ENCODE data around the gene POLR3H.

POLR3H gene

DNA sequence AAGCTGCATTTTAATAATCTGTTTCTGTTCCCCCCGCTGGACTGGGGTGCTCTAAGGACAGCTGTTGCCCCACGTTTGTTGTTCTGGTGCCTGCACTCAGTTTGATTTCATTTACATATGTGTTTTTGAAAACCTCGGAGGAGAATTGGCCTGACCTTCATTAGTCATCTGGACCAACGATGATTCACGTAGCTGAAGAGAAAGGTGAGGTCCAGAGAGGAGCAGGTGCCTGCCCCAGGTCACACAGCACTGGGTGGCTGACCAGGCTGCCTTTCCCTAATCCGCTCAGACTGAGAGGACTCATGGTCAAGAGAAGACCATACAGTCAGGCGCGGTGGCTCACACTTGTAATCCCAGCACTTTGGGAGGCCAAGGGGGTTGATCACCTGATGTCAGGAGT is 20.3 kb upstream of the POLR3H start:
- no peak for ATAC-seq (ENCODE audit: insufficient read depth, low read depth)
- peaks cover 20% of the 10 kb centered on the region for H3K27me3 ChIP-seq (ENCODE audit: insufficient read depth, low read length, poor library complexity)
- no peak overlapping the region for H3K4me3 ChIP-seq (ENCODE audit: low read depth in 1 of 2, low read length in 2 of 2)
- H3K9ac ChIP-seq (ENCODE audit: low read depth, low read length) = no peak overlapping the region
- H3K27ac ChIP-seq (ENCODE audit: low read length) = no peak overlapping the region
- 0 out of 2 replicates have a peak, but pooled peaks cover 3% of the 10 kb centered on the region for H4K20me1 ChIP-seq (ENCODE audit: insufficient read depth, low read length)
- DNase-seq = no peak
- H3K4me1 ChIP-seq (ENCODE audit: insufficient read depth, low read length) = no peaks in the 10 kb centered on the region
- H3K36me3 ChIP-seq (ENCODE audit: insufficient read depth, low read length) = no peaks in the 10 kb centered on the region
- H3K4me2 ChIP-seq (ENCODE audit: insufficient read depth, low read length) = no peak overlapping the region
- TF ChIP-seq EZH2 (IDR thresholded peaks at IDR 0.05; ENCODE audit: borderline replicate concordance, low read depth, low read length, severe bottlenecking) = no peak
- TF ChIP-seq, protein P1, sequence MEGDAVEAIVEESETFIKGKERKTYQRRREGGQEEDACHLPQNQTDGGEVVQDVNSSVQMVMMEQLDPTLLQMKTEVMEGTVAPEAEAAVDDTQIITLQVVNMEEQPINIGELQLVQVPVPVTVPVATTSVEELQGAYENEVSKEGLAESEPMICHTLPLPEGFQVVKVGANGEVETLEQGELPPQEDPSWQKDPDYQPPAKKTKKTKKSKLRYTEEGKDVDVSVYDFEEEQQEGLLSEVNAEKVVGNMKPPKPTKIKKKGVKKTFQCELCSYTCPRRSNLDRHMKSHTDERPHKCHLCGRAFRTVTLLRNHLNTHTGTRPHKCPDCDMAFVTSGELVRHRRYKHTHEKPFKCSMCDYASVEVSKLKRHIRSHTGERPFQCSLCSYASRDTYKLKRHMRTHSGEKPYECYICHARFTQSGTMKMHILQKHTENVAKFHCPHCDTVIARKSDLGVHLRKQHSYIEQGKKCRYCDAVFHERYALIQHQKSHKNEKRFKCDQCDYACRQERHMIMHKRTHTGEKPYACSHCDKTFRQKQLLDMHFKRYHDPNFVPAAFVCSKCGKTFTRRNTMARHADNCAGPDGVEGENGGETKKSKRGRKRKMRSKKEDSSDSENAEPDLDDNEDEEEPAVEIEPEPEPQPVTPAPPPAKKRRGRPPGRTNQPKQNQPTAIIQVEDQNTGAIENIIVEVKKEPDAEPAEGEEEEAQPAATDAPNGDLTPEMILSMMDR (IDR thresholded peaks at IDR 0.05; ENCODE audit: borderline replicate concordance, extremely low read depth, low read length, poor library complexity, severe bottlenecking) = no peak
- no peaks in the 10 kb centered on the region for H3K9me3 ChIP-seq (ENCODE audit: insufficient read depth, low read length, severe bottlenecking)
- H3K79me2 ChIP-seq (ENCODE audit: insufficient read depth, low read length) = no peaks in the 10 kb centered on the region
- H2AFZ ChIP-seq (ENCODE audit: low read depth, low read length) = no peak overlapping the region

DNA sequence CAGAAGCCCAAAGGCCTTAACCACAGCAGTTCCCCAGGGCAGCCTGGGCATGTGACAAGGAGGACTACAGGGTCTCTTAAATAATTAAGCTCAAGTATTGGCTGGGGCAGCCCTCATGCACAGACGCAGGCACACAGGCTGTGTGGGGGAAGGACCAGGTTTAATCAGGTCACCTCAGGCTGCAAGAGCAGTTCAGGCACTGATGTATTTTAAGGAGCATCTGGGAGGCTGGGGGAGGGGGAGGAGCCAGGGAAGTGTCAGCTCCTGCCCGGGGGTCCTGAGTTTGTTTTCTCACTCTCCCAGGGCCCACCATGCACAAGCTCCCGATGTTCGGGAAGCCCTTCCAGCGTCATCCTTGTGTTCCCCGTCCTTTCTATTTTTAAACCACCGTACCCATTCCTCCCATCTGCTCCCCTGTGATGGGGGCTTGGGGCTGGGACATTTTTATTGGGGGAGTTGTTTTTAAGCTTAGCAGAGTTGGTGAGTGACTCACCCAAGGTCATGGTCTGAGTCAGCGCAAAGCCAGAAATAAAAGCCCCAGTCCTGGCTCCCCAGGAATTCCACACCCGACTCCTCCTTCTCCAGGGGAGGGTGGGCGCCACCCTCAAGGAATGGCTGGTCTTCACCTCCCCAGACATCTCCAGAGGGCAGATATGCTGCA is 18.9 kb upstream of the POLR3H start:
- DNase-seq (no peak), ATAC-seq (ENCODE audit: insufficient read depth, low read depth) (no peak)
- 0 out of 2 replicates have a peak, but pooled peaks cover 3% of the 10 kb centered on the region for H4K20me1 ChIP-seq (ENCODE audit: insufficient read depth, low read length)
- H3K9ac ChIP-seq (ENCODE audit: low read depth, low read length) = no peak overlapping the region
- H3K4me1 ChIP-seq (ENCODE audit: insufficient read depth, low read length) = no peaks in the 10 kb centered on the region
- no peak overlapping the region for H3K4me2 ChIP-seq (ENCODE audit: insufficient read depth, low read length)
- no peak overlapping the region for H3K4me3 ChIP-seq (ENCODE audit: low read depth in 1 of 2, low read length in 2 of 2)
- TF ChIP-seq, protein P1 (IDR thresholded peaks at IDR 0.05; ENCODE audit: borderline replicate concordance, extremely low read depth, low read length, poor library complexity, severe bottlenecking) = no peak
- TF ChIP-seq EZH2 (IDR thresholded peaks at IDR 0.05; ENCODE audit: borderline replicate concordance, low read depth, low read length, severe bottlenecking) = no peak
- H3K27me3 ChIP-seq (ENCODE audit: insufficient read depth, low read length, poor library complexity) = peaks cover 20% of the 10 kb centered on the region
- no peaks in the 10 kb centered on the region for H3K79me2 ChIP-seq (ENCODE audit: insufficient read depth, low read length)
- H3K36me3 ChIP-seq (ENCODE audit: insufficient read depth, low read length) = no peaks in the 10 kb centered on the region
- H3K27ac ChIP-seq (ENCODE audit: low read length) = no peak overlapping the region
- no peak overlapping the region for H2AFZ ChIP-seq (ENCODE audit: low read depth, low read length)
- H3K9me3 ChIP-seq (ENCODE audit: insufficient read depth, low read length, severe bottlenecking) = no peaks in the 10 kb centered on the region

DNA sequence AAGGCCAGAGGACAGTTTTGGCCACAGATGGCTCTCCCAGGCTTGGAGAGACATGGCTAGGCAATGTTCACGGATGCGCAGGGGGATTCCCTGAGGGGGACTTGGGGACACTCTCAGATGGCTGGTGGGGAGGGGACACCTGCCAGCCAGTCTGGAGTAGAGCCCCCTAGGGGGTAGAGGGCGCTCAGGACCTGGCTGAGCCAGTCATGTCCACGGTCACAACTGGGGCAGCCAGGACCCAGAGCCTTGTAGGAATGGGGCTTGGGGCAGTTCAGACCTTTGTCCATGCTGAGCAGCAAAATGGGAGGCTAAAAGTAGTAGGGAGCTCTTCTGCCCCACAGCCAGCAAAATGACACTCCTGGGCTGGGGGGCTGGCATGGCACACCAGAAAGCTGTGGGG is 18.2 kb upstream of the POLR3H start:
- Histone ChIP-seq H3K27me3 (ENCODE audit: insufficient read depth, low read length, poor library complexity) (peaks cover 20% of the 10 kb centered on the region), H3K79me2 (ENCODE audit: insufficient read depth, low read length) (no peaks in the 10 kb centered on the region), H3K4me3 (ENCODE audit: low read depth in 1 of 2, low read length in 2 of 2) (no peak overlapping the region), H3K4me1 (ENCODE audit: insufficient read depth, low read length) (no peaks in the 10 kb centered on the region), H3K9ac (ENCODE audit: low read depth, low read length) (no peak overlapping the region), H2AFZ (ENCODE audit: low read depth, low read length) (no peak overlapping the region), H3K36me3 (ENCODE audit: insufficient read depth, low read length) (no peaks in the 10 kb centered on the region), H3K4me2 (ENCODE audit: insufficient read depth, low read length) (no peak overlapping the region), H3K27ac (ENCODE audit: low read length) (no peak overlapping the region), H4K20me1 (ENCODE audit: insufficient read depth, low read length) (0 out of 2 replicates have a peak, but pooled peaks cover 3% of the 10 kb centered on the region), H3K9me3 (ENCODE audit: insufficient read depth, low read length, severe bottlenecking) (no peaks in the 10 kb centered on the region)
- DNase-seq (no peak), ATAC-seq (ENCODE audit: insufficient read depth, low read depth) (no peak)
- TF ChIP-seq, protein P1 (IDR thresholded peaks at IDR 0.05; ENCODE audit: borderline replicate concordance, extremely low read depth, low read length, poor library complexity, severe bottlenecking) = no peak
- TF ChIP-seq EZH2 (IDR thresholded peaks at IDR 0.05; ENCODE audit: borderline replicate concordance, low read depth, low read length, severe bottlenecking) = no peak

Measured in DND-41 (cell line).